Stimulated activated CD4-positive, alpha-beta T cell treated with anti-CD3 and anti-CD28 coated beads, Interleukin-1b, Interleukin-23, amount 100 ng/mL, for 4 hours (primary cell): ENCODE measurements around the gene FAM163B.

Experiments used
- DNase-seq, 2 donors: peaks; one replicate each; pipeline ENCODE4 v3.0.0-alpha.2; 2020; ENCODE audit warnings: low read depth in 2 of 2

Gene FAM163B

GRCh38 chr9:133616643-133617405 lies 7.6 kb upstream of the FAM163B start:
- DNase-seq: no peak

- no peak for DNase-seq
Measured at GRCh38 chr9:133615606-133616188, 6.5 kb upstream of the FAM163B start.

- DNase-seq: no peak
Measured at GRCh38 chr9:133615186-133615585, 6.0 kb upstream of the FAM163B start.

- DNase-seq: no peak
Measured at GRCh38 chr9:133614678-133615077, 5.5 kb upstream of the FAM163B start.

- DNase-seq: no peak
Measured at GRCh38 chr9:133614056-133614455, 4.9 kb upstream of the FAM163B start.

- DNase-seq: no peak
Measured at GRCh38 chr9:133613432-133613831, 4.2 kb upstream of the FAM163B start.

GRCh38 chr9:133612816-133613215 lies 3.6 kb upstream of the FAM163B start:
- no peak for DNase-seq

- no peak for DNase-seq
Measured at GRCh38 chr9:133612051-133612450, 2.9 kb upstream of the FAM163B start.

GRCh38 chr9:133610845-133611244 lies 1.7 kb upstream of the FAM163B start:
- DNase-seq: no peak

- DNase-seq: no peak
Measured at GRCh38 chr9:133608889-133609288, 300 bp downstream of the FAM163B start.

GRCh38 chr9:133608382-133608781 lies 807 bp downstream of the FAM163B start:
- no peak for DNase-seq

GRCh38 chr9:133607976-133608375 lies 1.2 kb downstream of the FAM163B start:
- DNase-seq: no peak

GRCh38 chr9:133607381-133607780 lies 1.8 kb downstream of the FAM163B start:
- no peak for DNase-seq

GRCh38 chr9:133606708-133607025 lies 2.5 kb downstream of the FAM163B start:
- DNase-seq: no peak

GRCh38 chr9:133605856-133606707 lies 3.1 kb downstream of the FAM163B start:
- no peak for DNase-seq

- no peak for DNase-seq
Measured at GRCh38 chr9:133605446-133605845, 3.7 kb downstream of the FAM163B start.

GRCh38 chr9:133604856-133605255 lies 4.3 kb downstream of the FAM163B start:
- DNase-seq: no peak

- peak in 1 of 2 donors; percentile 21 for DNase-seq
Measured at GRCh38 chr9:133604214-133604613, 5.0 kb downstream of the FAM163B start.

- DNase-seq: no peak
Measured at GRCh38 chr9:133603135-133603927, 5.9 kb downstream of the FAM163B start.

- no peak for DNase-seq
Measured at GRCh38 chr9:133602277-133602676, 6.9 kb downstream of the FAM163B start.

GRCh38 chr9:133601746-133602145 lies 7.4 kb downstream of the FAM163B start:
- DNase-seq: no peak

- DNase-seq: no peak
Measured at GRCh38 chr9:133600739-133601138, 8.4 kb downstream of the FAM163B start.
